GM12892 (cell line): Measurements from ENCODE around the gene ZFPL1.
A peak's percentile ranks its signal among the peaks of the same experiment; 100 is the strongest.

ENCODE experiments used
- DNase-seq: peaks from one replicate; pipeline ENCODE4 v3.0.0; 2011; ENCODE audit not compliant: insufficient read length
- FAIRE-seq: peaks from 2 replicates; lab custom pipeline; 2011; peaks lifted over from hg19 to GRCh38; lab: Jason Lieb, UNC
- POLR2A ChIP-seq: IDR thresholded peaks from 2 replicates; pipeline ENCODE4 v1.6.1; 2011; ENCODE audit warnings: low read depth, low read length, control low read depth
- POLR2AphosphoS5 ChIP-seq: IDR thresholded peaks from 2 replicates; pipeline ENCODE4 v1.6.1; 2011; ENCODE audit warnings: low read depth, low read length, control low read depth
- TAF1 ChIP-seq: IDR thresholded peaks from 2 replicates; pipeline ENCODE4 v1.6.1; 2011; ENCODE audit warnings: low read depth, mild to moderate bottlenecking, control low read depth, low read length, borderline replicate concordance

The ZFPL1 gene

DNA sequence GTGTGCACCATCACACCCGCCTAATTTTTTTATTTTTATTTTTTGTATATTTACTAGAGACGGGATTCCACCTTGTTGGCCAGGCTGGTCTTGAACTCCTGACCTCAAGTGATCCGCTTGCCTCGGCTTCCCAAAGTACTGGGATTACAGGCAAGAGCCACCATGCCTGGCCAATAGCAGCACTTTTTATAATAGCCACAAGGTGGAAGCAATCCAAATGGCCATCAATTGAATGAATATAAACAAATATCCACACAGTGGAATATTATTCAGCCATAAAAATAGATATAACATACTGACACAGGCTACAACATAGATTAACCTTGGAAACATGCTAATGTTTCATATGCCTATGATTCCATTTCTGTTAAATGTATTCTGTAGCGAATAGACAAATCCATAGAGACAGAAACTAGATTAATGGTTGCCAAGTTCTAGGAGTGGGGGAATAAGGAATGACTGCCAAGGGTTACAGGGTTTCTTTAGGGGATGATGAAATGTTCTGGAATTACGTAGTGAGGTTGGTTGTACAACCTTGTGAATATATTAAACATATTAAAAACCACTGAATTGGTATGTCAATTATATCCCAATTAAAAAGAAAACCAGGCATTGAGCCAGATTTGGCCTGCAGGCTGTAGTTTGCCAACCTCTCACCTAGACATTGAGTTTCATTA lies 16.8 kb downstream of the ZFPL1 start:
- no peak for DNase-seq
- peak; percentile 40 for FAIRE-seq
- TF ChIP-seq POLR2A (no peak), POLR2AphosphoS5 (no peak), TAF1 (no peak)

DNA sequence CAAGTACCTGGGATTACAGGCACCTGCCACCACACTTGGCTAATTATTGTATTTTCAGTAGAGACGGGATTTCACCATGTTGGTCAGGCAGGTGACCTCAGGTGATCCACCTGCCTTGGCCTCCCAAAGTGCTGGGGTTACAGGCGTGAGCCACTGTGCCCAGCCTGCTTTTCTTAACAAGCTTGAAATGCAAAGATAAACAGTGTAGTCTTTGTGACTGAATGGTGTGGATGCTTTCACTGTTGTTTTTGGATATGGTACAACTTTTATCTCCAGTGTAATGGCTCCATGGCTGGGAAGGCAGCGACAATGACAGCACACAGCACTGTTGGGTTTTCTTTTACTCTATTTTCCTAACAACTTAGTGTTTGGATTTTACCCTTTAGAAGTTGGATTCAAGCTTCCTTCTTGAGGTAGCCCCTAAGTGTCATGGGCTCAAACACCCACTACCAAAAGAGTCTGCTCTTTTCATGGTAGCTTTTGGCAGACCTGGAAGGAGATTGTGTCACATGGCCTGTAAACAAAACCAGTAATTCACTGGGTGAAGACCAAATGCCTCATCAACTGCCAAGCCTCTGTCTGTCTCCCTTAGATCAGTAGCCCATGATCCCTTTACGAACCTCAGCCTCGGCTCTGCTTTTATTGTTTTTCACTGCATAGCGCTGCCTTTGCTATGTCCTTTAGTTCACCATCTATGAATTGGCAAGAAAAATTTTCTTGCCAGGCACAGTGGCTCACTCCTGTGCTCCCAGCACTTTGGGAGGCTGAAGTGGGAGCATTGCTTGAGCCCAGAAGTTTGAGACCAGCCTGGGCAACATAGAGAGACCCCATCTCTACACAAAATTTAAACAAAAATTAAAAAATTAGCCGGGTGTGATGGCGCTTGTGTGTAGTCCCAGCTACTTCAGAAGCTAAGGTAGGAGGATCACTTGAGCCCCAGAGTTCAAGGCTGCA lies 18.4 kb downstream of the ZFPL1 start:
- no peak for FAIRE-seq
- DNase-seq: no peak
- no peak for TF ChIP-seq POLR2A
- no peak for TF ChIP-seq POLR2AphosphoS5
- TF ChIP-seq TAF1: no peak

DNA sequence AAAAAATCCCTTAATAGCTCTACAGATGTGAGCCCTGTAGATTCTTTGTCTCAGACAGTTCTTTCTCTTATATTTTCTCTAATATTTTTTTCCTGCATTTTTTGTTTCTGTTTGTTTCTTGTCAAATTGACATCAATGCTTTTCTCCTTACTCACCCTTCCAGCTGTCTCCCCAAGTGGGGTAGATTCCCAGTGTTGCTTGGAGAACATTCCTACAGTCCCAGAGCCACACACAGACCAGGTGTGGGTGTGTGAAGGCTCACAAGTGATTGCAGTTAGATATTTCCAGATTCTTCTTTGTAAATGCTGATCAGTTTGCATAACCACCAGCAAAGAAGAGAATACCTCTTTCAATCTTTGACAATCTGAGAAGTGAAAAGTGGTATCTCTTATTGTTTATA lies 19.5 kb downstream of the ZFPL1 start:
- FAIRE-seq: no peak
- DNase-seq: no peak
- no peak for TF ChIP-seq TAF1
- TF ChIP-seq POLR2A: no peak
- no peak for TF ChIP-seq POLR2AphosphoS5

DNA sequence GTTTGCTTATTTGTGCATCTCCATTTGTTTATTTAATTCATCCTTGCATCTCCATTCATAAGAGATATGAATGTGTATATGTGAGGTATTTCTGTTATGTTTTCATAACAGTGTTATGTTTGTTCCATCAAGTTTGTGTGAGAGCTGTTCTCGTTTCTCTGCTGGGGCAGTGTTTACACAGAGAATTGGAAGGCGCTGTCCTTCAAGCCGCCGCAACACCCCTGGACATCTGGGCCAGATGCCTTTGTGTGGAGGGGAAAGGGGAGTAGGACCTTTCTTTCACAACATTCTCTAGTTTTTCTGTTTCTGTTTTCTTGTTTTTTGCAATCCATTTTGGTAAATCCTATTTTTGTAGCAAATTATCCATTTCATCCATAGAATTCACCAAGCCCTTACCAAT lies 20.6 kb downstream of the ZFPL1 start:
- FAIRE-seq (no peak), DNase-seq (no peak)
- TF ChIP-seq TAF1 (no peak), POLR2A (no peak), POLR2AphosphoS5 (no peak)

DNA sequence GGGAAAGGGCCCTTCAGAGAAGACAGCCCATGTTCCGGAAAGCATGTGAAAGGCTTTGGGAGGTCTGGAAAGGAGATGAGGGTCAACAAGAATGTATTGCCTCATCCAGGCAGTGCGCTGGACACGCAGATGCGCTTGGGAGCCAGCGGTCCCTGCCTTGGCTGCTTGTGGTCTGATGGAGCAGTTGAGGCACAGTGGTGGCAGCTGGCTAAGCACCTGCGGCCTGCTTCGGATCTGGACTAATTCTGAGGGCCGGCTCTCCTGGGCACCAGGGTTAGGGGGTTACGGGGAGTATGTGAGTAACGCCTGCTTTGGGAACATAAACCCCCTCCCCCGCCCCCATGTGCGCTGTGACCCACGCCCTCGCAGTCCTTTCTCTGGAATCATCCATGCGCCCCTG lies 23.1 kb downstream of the ZFPL1 start:
- no peak for DNase-seq
- TF ChIP-seq POLR2AphosphoS5 (no peak), TAF1 (no peak), POLR2A (no peak)
- no peak for FAIRE-seq

DNA sequence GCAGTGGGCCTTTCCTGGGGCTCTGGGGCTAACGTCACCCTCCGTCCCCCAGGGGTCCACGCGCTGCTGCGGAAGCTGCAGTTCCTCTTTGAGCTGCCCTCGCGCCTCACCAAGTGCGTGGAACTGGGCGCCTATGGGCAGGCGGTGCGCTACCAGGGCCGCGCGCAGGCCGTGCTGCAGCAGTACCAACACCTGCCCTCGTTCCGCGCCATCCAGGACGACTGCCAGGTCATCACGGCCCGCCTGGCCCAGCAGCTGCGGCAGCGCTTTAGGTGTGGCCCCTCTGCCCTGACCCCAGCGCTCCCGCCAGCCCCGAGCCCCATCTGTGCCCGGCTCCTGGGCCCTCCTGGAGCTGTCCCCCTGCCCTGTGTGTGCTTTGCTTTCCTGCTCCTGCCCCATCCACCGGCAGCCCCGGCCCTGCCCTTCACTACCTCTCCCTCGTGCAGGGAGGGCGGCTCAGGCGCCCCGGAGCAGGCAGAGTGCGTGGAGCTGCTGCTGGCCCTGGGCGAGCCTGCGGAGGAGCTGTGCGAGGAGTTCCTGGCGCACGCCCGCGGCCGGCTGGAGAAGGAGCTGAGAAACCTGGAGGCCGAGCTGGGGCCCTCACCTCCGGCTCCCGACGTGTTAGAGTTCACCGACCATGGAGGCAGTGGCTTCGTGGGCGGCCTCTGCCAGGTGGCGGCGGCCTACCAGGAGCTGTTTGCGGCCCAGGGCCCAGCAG lies 23.9 kb downstream of the ZFPL1 start:
- FAIRE-seq: no peak
- DNase-seq: no peak
- TF ChIP-seq TAF1: no peak
- TF ChIP-seq POLR2AphosphoS5: no peak
- TF ChIP-seq POLR2A: no peak

DNA sequence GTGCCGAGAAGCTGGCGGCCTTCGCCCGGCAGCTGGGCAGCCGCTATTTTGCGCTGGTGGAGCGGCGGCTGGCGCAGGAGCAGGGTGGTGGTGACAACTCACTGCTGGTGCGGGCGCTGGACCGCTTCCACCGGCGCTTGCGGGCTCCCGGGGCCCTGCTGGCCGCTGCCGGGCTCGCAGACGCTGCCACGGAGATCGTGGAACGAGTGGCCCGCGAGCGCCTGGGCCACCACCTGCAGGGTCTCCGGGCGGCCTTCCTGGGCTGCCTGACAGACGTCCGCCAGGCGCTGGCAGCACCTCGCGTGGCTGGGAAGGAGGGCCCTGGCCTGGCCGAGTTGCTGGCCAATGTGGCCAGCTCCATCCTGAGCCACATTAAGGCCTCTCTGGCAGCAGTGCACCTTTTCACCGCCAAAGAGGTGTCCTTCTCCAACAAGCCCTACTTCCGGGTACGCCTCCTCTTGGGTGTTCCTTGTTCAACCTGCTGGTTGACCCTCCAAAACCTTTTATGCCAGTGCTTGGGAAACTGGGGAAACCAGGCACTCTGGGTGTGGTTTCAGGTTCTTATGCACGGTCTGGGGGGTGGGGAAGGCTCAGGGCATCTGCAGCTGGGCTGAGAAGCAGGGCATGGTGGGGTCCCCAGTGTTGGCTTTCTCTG lies 24.6 kb downstream of the ZFPL1 start:
- TF ChIP-seq POLR2A: no peak
- no peak for TF ChIP-seq TAF1
- TF ChIP-seq POLR2AphosphoS5: no peak
- FAIRE-seq: no peak
- no peak for DNase-seq

DNA sequence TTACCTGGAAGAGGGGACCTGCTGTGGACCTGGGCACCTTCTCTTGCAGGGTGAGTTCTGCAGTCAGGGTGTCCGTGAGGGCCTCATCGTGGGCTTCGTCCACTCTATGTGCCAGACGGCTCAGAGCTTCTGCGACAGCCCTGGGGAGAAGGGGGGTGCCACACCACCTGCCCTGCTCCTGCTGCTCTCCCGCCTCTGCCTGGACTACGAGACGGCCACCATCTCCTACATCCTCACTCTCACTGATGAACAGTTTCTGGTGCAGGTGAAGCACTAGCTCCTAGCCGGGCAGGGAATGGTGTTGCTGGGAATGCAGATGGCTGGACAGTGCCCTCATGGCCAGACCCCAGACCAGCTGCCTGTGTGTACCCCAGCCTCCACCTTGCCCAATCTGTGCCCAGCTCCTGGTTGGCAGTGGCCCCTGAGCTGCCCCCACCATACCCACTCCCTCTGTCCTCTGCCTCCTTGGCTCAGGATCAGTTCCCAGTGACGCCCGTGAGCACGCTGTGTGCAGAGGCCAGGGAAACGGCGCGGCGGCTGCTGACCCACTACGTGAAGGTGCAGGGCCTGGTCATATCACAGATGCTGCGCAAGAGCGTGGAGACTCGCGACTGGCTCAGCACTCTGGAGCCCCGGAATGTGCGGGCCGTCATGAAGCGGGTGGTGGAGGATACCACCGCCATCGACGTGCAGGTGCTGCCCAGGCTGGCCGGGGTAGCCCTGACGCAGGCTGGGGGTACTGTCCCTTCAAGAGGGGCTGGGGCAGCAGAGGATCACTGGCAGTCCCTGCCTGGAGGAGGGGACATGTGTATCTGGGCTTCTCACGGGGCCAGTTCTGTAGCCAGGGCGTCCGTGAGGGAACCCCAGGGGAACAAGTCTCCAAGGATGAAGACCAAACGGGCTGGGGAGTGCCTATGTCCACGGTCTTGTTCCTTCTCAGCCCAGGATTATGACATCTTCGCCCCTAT lies 25.5 kb downstream of the ZFPL1 start:
- FAIRE-seq (no peak), DNase-seq (no peak)
- no peak for TF ChIP-seq TAF1
- peak; percentile 10; the same call in 1 of the 2 replicates for TF ChIP-seq POLR2A
- 0 out of 2 replicates have a peak, but pooled peaks have one; percentile 10 for TF ChIP-seq POLR2AphosphoS5

DNA sequence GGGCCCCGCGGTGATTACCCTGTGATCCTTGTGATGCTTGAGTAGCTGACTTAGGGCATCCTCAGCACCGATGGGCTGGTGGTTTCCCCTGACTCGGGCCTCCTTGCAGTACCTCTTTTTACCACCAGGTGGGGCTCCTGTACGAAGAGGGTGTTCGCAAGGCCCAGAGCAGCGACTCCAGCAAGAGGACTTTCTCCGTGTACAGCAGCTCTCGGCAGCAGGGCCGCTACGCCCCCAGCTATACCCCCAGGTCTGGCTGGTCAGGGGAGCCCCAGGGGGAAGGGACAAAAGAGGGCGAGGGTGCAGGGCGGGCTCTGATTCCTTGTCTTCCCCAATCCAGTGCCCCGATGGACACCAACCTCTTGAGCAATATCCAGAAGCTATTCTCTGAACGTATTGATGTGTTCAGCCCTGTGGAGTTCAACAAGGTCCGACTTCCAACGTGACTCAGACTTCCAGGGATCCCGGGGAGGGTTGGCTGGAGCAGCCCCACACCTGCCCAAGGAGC lies 26.4 kb downstream of the ZFPL1 start:
- TF ChIP-seq POLR2AphosphoS5 (no peak), TAF1 (no peak), POLR2A (no peak)
- FAIRE-seq: peak; percentile 98
- peak; percentile 88 for DNase-seq

DNA sequence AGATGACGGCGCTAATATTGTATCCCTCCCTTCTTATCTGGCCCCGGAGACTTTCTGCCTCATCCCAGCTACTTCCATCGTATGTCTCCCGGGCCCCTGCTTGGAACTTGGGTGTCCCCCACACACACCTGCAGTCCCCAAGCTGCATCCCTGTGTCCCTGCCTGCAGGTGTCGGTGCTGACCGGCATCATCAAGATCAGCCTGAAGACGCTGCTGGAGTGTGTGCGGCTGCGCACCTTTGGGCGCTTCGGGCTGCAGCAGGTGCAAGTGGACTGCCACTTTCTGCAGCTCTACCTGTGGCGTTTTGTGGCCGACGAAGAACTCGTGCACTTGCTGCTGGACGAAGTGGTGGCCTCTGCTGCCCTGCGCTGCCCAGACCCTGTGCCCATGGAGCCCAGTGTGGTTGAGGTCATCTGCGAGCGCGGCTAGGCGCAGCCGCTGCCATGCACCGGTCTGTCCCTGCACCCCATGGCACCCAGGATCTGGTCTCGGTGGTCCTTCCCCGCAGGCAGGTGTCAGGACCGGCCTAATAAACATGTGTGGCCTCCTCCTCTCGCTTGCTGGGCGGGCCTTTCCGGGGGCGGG lies 27.2 kb downstream of the ZFPL1 start:
- FAIRE-seq (no peak), DNase-seq (no peak)
- TF ChIP-seq POLR2A: no peak
